Glutamatergic neuron (in vitro differentiated cells): ENCODE data around the gene ZNF19. TPM values are rescaled to one million over a fixed set of nuclear protein-coding genes. Genes with fewer than 3 reads are reported as not detected.

Experiments used
- DNase-seq: peaks from one replicate; pipeline ENCODE4 v3.0.0; 2022
- H3K27ac Mint-ChIP-seq: one replicate; pipeline ENCODE4 v1.8.0; 2020; ENCODE audit warnings: mild to moderate bottlenecking, mixed read lengths, inconsistent platforms; ENCODE audit not compliant: unreplicated experiment
- H3K27me3 Mint-ChIP-seq: one replicate; pipeline ENCODE4 v1.8.0; 2020; ENCODE audit warnings: mild to moderate bottlenecking, moderate library complexity, mixed read lengths, inconsistent platforms; ENCODE audit not compliant: unreplicated experiment
- H3K36me3 Mint-ChIP-seq: one replicate; pipeline ENCODE4 v1.8.0; 2020; ENCODE audit warnings: mild to moderate bottlenecking, mixed read lengths, inconsistent platforms; ENCODE audit not compliant: unreplicated experiment
- H3K4me1 Mint-ChIP-seq: one replicate; pipeline ENCODE4 v1.8.0; 2020; ENCODE audit warnings: mild to moderate bottlenecking, low read depth, mixed read lengths, inconsistent platforms; ENCODE audit not compliant: unreplicated experiment
- H3K4me3 Mint-ChIP-seq: one replicate; pipeline ENCODE4 v1.8.0; 2020; ENCODE audit warnings: mild to moderate bottlenecking, mixed read lengths, inconsistent platforms; ENCODE audit not compliant: unreplicated experiment
- H3K9me3 Mint-ChIP-seq: one replicate; pipeline ENCODE4 v1.8.0; 2020; ENCODE audit warnings: mild to moderate bottlenecking, moderate library complexity, mixed read lengths, inconsistent platforms; ENCODE audit not compliant: unreplicated experiment
- CTCF ChIP-seq: fragments of 200-600 bp; sonication (generic); IDR thresholded peaks from one replicate; pipeline ENCODE4 v1.5.0; 2021; ENCODE audit not compliant: partially characterized antibody, unreplicated experiment
- total RNA-seq: library from RNA; stranded (reverse); fragmentation: NEBNext Ultra II Directional; extraction: Animal tissue kit (Norgen Biotek cat#: 25700); gene quantifications from one replicate; pipeline ENCODE4 v1.2.1, GENCODE V29; 2021; ENCODE audit not compliant: unreplicated experiment

Gene ZNF19
- total RNA-seq, 1 donor from 2014 or later: 9.3 TPM

- H3K27ac Mint-ChIP-seq: no peak overlapping the region
- H3K36me3 Mint-ChIP-seq: peaks cover 6% of the 10 kb centered on the region
- peak overlapping the region; percentile 7 for H3K4me3 Mint-ChIP-seq
- no peaks in the 10 kb centered on the region for H3K9me3 Mint-ChIP-seq
- peaks cover 2% of the 10 kb centered on the region for H3K27me3 Mint-ChIP-seq
- TF ChIP-seq CTCF: no peak
- DNase-seq: no peak
- no peaks in the 10 kb centered on the region for H3K4me1 Mint-ChIP-seq
Observed at GRCh38 chr16:71460236-71460635, 28.9 kb downstream of the ZNF19 start.

- peaks cover 14% of the 10 kb centered on the region for H3K36me3 Mint-ChIP-seq
Observed at GRCh38 chr16:71459510-71459909, 29.6 kb downstream of the ZNF19 start.

GRCh38 chr16:71456801-71457200 lies 32.3 kb downstream of the ZNF19 start:
- Mint-ChIP-seq H3K36me3 (peaks cover 33% of the 10 kb centered on the region), H3K27me3 (peaks cover 4% of the 10 kb centered on the region), H3K4me3 (no peak overlapping the region), H3K9me3 (peaks cover 6% of the 10 kb centered on the region), H3K4me1 (no peaks in the 10 kb centered on the region), H3K27ac (no peak overlapping the region)
- DNase-seq: no peak
- no peak for TF ChIP-seq CTCF

More at GRCh38 chr16:71459510-71459909, 29.6 kb downstream of the ZNF19 start:
- Mint-ChIP-seq H3K27me3 (peaks cover 2% of the 10 kb centered on the region), H3K4me1 (no peaks in the 10 kb centered on the region), H3K9me3 (peaks cover 2% of the 10 kb centered on the region), H3K27ac (no peak overlapping the region), H3K4me3 (no peak overlapping the region)
- DNase-seq: no peak
- no peak for TF ChIP-seq CTCF

GRCh38 chr16:71453036-71453435 lies 36.1 kb downstream of the ZNF19 start:
- H3K4me3 Mint-ChIP-seq: no peak overlapping the region
- H3K27ac Mint-ChIP-seq: no peak overlapping the region
- H3K4me1 Mint-ChIP-seq: no peaks in the 10 kb centered on the region
- H3K9me3 Mint-ChIP-seq: peaks cover 14% of the 10 kb centered on the region
- no peak for DNase-seq
- H3K27me3 Mint-ChIP-seq: peaks cover 7% of the 10 kb centered on the region
- TF ChIP-seq CTCF: no peak
- peaks cover 68% of the 10 kb centered on the region for H3K36me3 Mint-ChIP-seq

- no peak for TF ChIP-seq CTCF
- no peak for DNase-seq
- Mint-ChIP-seq H3K4me1 (no peaks in the 10 kb centered on the region), H3K4me3 (no peak overlapping the region), H3K36me3 (peaks cover 70% of the 10 kb centered on the region), H3K9me3 (peaks cover 18% of the 10 kb centered on the region), H3K27me3 (peaks cover 12% of the 10 kb centered on the region), H3K27ac (no peak overlapping the region)
Observed at GRCh38 chr16:71449020-71449419, 40.1 kb downstream of the ZNF19 start.
